H1 (cell line): ENCODE results near the gene CBL. TPM values are rescaled to one million over a fixed set of nuclear protein-coding genes. Genes with fewer than 3 reads are reported as not detected.

Source experiments
- CTCF ChIA-PET: fragments of 300-600 bp; sonication (Branson Sonifier 250); formaldehyde crosslinking; loops from one replicate; lab custom pipeline; 2021; ENCODE audit not compliant: partially characterized antibody; lab: Charles Lee
- POLR2A ChIA-PET: fragments of 300-600 bp; sonication (Branson Sonifier 250); formaldehyde crosslinking; loops from one replicate; lab custom pipeline; 2021; ENCODE audit warnings: inconsistent platforms; ENCODE audit not compliant: partially characterized antibody; lab: Charles Lee
- DNase-seq, 2 experiments: peaks; one replicate each; pipeline versions ENCODE4 v3.0.0 to v3.0.0-alpha.2; 2010 to 2022; ENCODE audit warnings: low spot score in 2 of 2, low read depth in 1 of 2, mixed read lengths in 1 of 2
- FAIRE-seq: peaks from 2 replicates; lab custom pipeline; 2011; peaks lifted over from hg19 to GRCh38; lab: Jason Lieb, UNC
- H2AFZ ChIP-seq: 2 replicates; pipeline ENCODE4 v1.8.1; 2012; ENCODE audit warnings: low read length, inconsistent platforms
- H2AK5ac ChIP-seq: 2 replicates; pipeline ENCODE4 v1.6.1; 2013; ENCODE audit warnings: low read depth, low read length
- H2BK120ac ChIP-seq: replicated peaks from 2 replicates; pipeline ENCODE3; 2013; ENCODE audit warnings: low read depth, low read length, inconsistent platforms
- H2BK12ac ChIP-seq: 2 replicates; pipeline ENCODE4 v1.6.1; 2013; ENCODE audit warnings: low read depth, low read length
- H2BK15ac ChIP-seq: 2 replicates; pipeline ENCODE4 v1.6.1; 2013; ENCODE audit warnings: low read length
- H2BK20ac ChIP-seq: 2 replicates; pipeline ENCODE4 v1.6.1; 2013; ENCODE audit warnings: low read length
- H2BK5ac ChIP-seq: 2 replicates; pipeline ENCODE4 v1.6.1; 2013; ENCODE audit warnings: low read depth, low read length
- H3K14ac ChIP-seq: 2 replicates; pipeline ENCODE4 v1.6.1; 2013; ENCODE audit warnings: inconsistent platforms; ENCODE audit not compliant: insufficient read length
- H3K18ac ChIP-seq: 2 replicates; pipeline ENCODE4 v1.6.1; 2013; ENCODE audit warnings: low read length; ENCODE audit errors: extremely low read depth
- H3K23ac ChIP-seq: 2 replicates; pipeline ENCODE4 v1.6.1; 2013; ENCODE audit warnings: inconsistent platforms; ENCODE audit not compliant: insufficient read length
- H3K23me2 ChIP-seq: 2 replicates; pipeline ENCODE4 v1.6.1; 2013; ENCODE audit warnings: low read depth, low read length
- H3K27ac ChIP-seq: 2 replicates; pipeline ENCODE4 v1.6.1; 2011; ENCODE audit warnings: low read depth, low read length, inconsistent platforms
- H3K27me3 ChIP-seq, 4 experiments: replicated peaks in 1 of 4; 1 replicate in 1 of 4; 2 replicates in 3 of 4; pipeline versions ENCODE4 v1.6.1 to v1.8.1; 2011 to 2013; ENCODE audit warnings: low read length in 3 of 4, mild to moderate bottlenecking in 3 of 4, inconsistent platforms in 2 of 4, mixed read lengths in 2 of 4, moderate library complexity in 1 of 4; ENCODE audit not compliant: control insufficient read depth in 3 of 4, insufficient read depth in 3 of 4; ENCODE audit errors: extremely low read depth in 1 of 4
- H3K36me3 ChIP-seq, 4 experiments: 2 replicates each; pipeline versions ENCODE4 v1.6.1 to v1.8.1; 2011 to 2013; ENCODE audit warnings: mild to moderate bottlenecking in 4 of 4, low read length in 3 of 4, moderate library complexity in 2 of 4, control low read depth in 1 of 4, inconsistent platforms in 1 of 4; ENCODE audit not compliant: insufficient read depth in 4 of 4, control insufficient read depth in 2 of 4
- H3K4ac ChIP-seq: replicated peaks from 2 replicates; pipeline ENCODE3; 2013; ENCODE audit warnings: low read length, low read depth, mixed read lengths, inconsistent platforms; ENCODE audit not compliant: insufficient read length
- H3K4me1 ChIP-seq, 4 experiments: replicated peaks in 1 of 4; 1 replicate in 1 of 4; 2 replicates in 3 of 4; pipeline versions ENCODE4 v1.6.1 to v1.8.1; 2011 to 2013; ENCODE audit warnings: low read length in 3 of 4, inconsistent platforms in 2 of 4, mixed read lengths in 1 of 4; ENCODE audit not compliant: insufficient read depth in 4 of 4, control insufficient read depth in 3 of 4
- H3K4me2 ChIP-seq, 2 experiments: 2 replicates each; pipeline versions ENCODE4 v1.6.1 to v1.8.1; 2011 to 2013; ENCODE audit warnings: low read depth in 2 of 2, low read length in 2 of 2, control low read depth in 1 of 2, inconsistent platforms in 1 of 2, mild to moderate bottlenecking in 1 of 2; ENCODE audit not compliant: insufficient read depth in 1 of 2
- H3K4me3 ChIP-seq, 4 experiments: fragments of 200-600, 300-600 bp in 1 of 4; sonication (generic), shearing (Covaris generic), sonication (Bioruptor Twin) in 1 of 4; 2 replicates each; pipeline versions ENCODE4 v1.5.1 to v1.8.1; 2011 to 2016; ENCODE audit warnings: low read length in 4 of 4, low read depth in 3 of 4, control low read depth in 2 of 4, inconsistent platforms in 2 of 4, mild to moderate bottlenecking in 2 of 4, mixed read lengths in 1 of 4, moderate library complexity in 1 of 4; ENCODE audit not compliant: insufficient read depth in 2 of 4; ENCODE audit errors: extremely low read depth in 1 of 4
- H3K56ac ChIP-seq: replicated peaks from 2 replicates; pipeline ENCODE3; 2013; ENCODE audit warnings: low read depth, mild to moderate bottlenecking, mixed read lengths, low read length, inconsistent platforms; ENCODE audit not compliant: insufficient read length
- H3K79me1 ChIP-seq: 2 replicates; pipeline ENCODE4 v1.6.1; 2013; ENCODE audit warnings: low read depth, low read length, control low read depth
- H3K79me2 ChIP-seq, 2 experiments: 2 replicates each; pipeline versions ENCODE4 v1.6.1 to v1.8.1; 2012 to 2013; ENCODE audit warnings: low read length in 2 of 2, mild to moderate bottlenecking in 2 of 2, inconsistent platforms in 1 of 2; ENCODE audit not compliant: insufficient read depth in 2 of 2, control insufficient read depth in 1 of 2
- H3K9ac ChIP-seq, 4 experiments: replicated peaks in 1 of 4; 1 replicate in 1 of 4; 2 replicates in 3 of 4; pipeline versions ENCODE4 v1.6.1 to v1.8.1; 2011 to 2013; ENCODE audit warnings: low read depth in 3 of 4, low read length in 3 of 4, control low read depth in 2 of 4, mild to moderate bottlenecking in 2 of 4, moderate library complexity in 2 of 4, inconsistent platforms in 1 of 4; ENCODE audit errors: extremely low read depth in 1 of 4
- H3K9me3 ChIP-seq, 2 experiments: 2 replicates each; pipeline versions ENCODE4 v1.6.1 to v1.8.1; 2012 to 2013; ENCODE audit warnings: mild to moderate bottlenecking in 2 of 2, moderate library complexity in 2 of 2, control low read depth in 1 of 2, inconsistent platforms in 1 of 2, low read depth in 1 of 2, low read length in 1 of 2, mixed read lengths in 1 of 2; ENCODE audit not compliant: insufficient read depth in 2 of 2
- H4K20me1 ChIP-seq, 2 experiments: replicated peaks in 1 of 2; 2 replicates each; pipeline versions ENCODE3 to v1.8.1; 2011 to 2013; ENCODE audit warnings: inconsistent platforms in 2 of 2, low read length in 2 of 2, mild to moderate bottlenecking in 1 of 2; ENCODE audit not compliant: insufficient read depth in 2 of 2, control insufficient read depth in 1 of 2
- H4K5ac ChIP-seq: 2 replicates; pipeline ENCODE4 v1.6.1; 2013; ENCODE audit warnings: low read length, low read depth, mixed read lengths, inconsistent platforms; ENCODE audit not compliant: insufficient read length
- H4K8ac ChIP-seq: 2 replicates; pipeline ENCODE4 v1.8.0; 2013; ENCODE audit warnings: mild to moderate bottlenecking, moderate library complexity, low read length, inconsistent platforms; ENCODE audit not compliant: insufficient read depth; ENCODE audit errors: extremely low read depth
- H4K91ac ChIP-seq: replicated peaks from 2 replicates; pipeline ENCODE3; 2013; ENCODE audit warnings: low read length, mixed read lengths, inconsistent platforms; ENCODE audit not compliant: insufficient read length
- CREB1 ChIP-seq: IDR thresholded peaks from 2 replicates; pipeline ENCODE4 v1.6.1; 2012; ENCODE audit warnings: inconsistent platforms
- GABPA ChIP-seq: IDR thresholded peaks from 2 replicates; pipeline ENCODE4 v1.6.1; 2011; ENCODE audit warnings: mild to moderate bottlenecking, low read length, moderate library complexity, borderline replicate concordance; ENCODE audit not compliant: insufficient read depth
- POU5F1 ChIP-seq: IDR thresholded peaks from 2 replicates; pipeline ENCODE4 v1.6.1; 2011; ENCODE audit warnings: low read depth, mild to moderate bottlenecking, low read length, moderate library complexity
- SIX5 ChIP-seq: IDR thresholded peaks from 2 replicates; pipeline ENCODE4 v1.6.1; 2011; ENCODE audit warnings: mild to moderate bottlenecking, low read depth, low read length
- USF2 ChIP-seq: IDR thresholded peaks from 2 replicates; pipeline ENCODE4 v1.6.1; 2011; ENCODE audit warnings: low read length, improper control_type of control experiment
- polyA plus RNA-seq, 7 experiments: library from polyadenylated mRNA; depleted of rRNA in 3 of 7; stranded (reverse) in 5 of 7; unstranded in 2 of 7; fragments of >200 nt in 5 of 7; fragments of 200-250 nt in 2 of 7; gene quantifications; 1 replicate in 5 of 7; 2 replicates in 1 of 7; 4 replicates in 1 of 7; pipeline versions ENCODE4 v1.2.1 to v1.2.3, GENCODE V29; 2011 to 2013; ENCODE audit warnings: missing spikeins in 2 of 7, mixed read lengths in 2 of 7
- total RNA-seq: library from RNA; stranded (reverse); fragmentation: NEBNext Ultra II Directional; extraction: Animal tissue kit (Norgen Biotek cat#: 25700); gene quantifications from 2 replicates; pipeline ENCODE4 v1.2.1, GENCODE V29; 2021

Gene CBL
- total and polyA plus RNA-seq, 2 of the 8 experiments (the other 6 are each of a cell fraction or from before 2014, with no cell fraction given), result 23.1 to 57.8 TPM

GRCh38 chr11:119237515-119237914 lies 31.4 kb downstream of the CBL start:
- H3K4ac ChIP-seq, result no peak overlapping the region
- no peaks in the 10 kb centered on the region for H3K27me3 ChIP-seq
- H3K79me2 ChIP-seq, result peaks cover 3 to 82% of the 10 kb centered on the region in 2 experiments; a peak in 2 of 4 replicates
- H2BK15ac ChIP-seq, result no peak overlapping the region
- no peak overlapping the region for H4K8ac ChIP-seq
- H3K23me2 ChIP-seq, result peaks cover 1% of the 10 kb centered on the region; the same call in 1 of the 2 replicates
- H3K79me1 ChIP-seq, result no peaks in the 10 kb centered on the region; the same call in 1 of the 2 replicates
- no peaks in the 10 kb centered on the region for H3K9me3 ChIP-seq
- H2BK12ac ChIP-seq, result no peak overlapping the region
- H3K18ac ChIP-seq, result no peak overlapping the region
- CTCF ChIA-PET, result interaction anchor here (0.6 to 1.5 kb wide), 6 partner anchors 11 to 105 kb away, joined by 3 to 4 read pairs (median 4); no protein-coding TSS in a partner anchor
- DNase-seq, result no peak
- no peak overlapping the region for H3K27ac ChIP-seq
- no peak overlapping the region for H4K5ac ChIP-seq
- no peak overlapping the region for H3K4me3 ChIP-seq
- POLR2A ChIA-PET, result no interaction called here
- H2AK5ac ChIP-seq, result no peak overlapping the region
- H2BK5ac ChIP-seq, result no peak overlapping the region
- no peak overlapping the region for H3K23ac ChIP-seq
- no peak overlapping the region for H2BK20ac ChIP-seq
- H2BK120ac ChIP-seq, result no peak overlapping the region
- no peak overlapping the region for H3K9ac ChIP-seq
- H4K91ac ChIP-seq, result no peak overlapping the region
- TF ChIP-seq CREB1 (no peak), SIX5 (no peak), GABPA (no peak), POU5F1 (no peak), USF2 (no peak)
- TF ChIP-seq, all 59 proteins: peak for 0
- Histone ChIP-seq H3K4me1 (no peaks in the 10 kb centered on the region), H3K36me3 (peaks cover 0 to 7% (median 2%) of the 10 kb centered on the region in 4 experiments; a peak in 3 of 8 replicates), H3K4me2 (no peak overlapping the region), H2AFZ (no peak overlapping the region), H3K56ac (no peak overlapping the region), H4K20me1 (no peaks in the 10 kb centered on the region), H3K14ac (no peak overlapping the region)
- FAIRE-seq, result no peak
